LNCAP (cell line): Measurements from ENCODE around the gene CPEB1.

Source experiments
- CTCF ChIP-seq: fragments of 450-650 bp; IDR thresholded peaks from 2 replicates; pipeline ENCODE4 v1.5.1; 2017; ENCODE audit warnings: mild to moderate bottlenecking

CPEB1 gene

GRCh38 chr15:82635798-82636197 lies 11.4 kb downstream of the CPEB1 start:
- TF ChIP-seq CTCF: no peak

- no peak for TF ChIP-seq CTCF
Measured at GRCh38 chr15:82630033-82630432, 17.1 kb downstream of the CPEB1 start.

- TF ChIP-seq CTCF: no peak
Measured at GRCh38 chr15:82625136-82625535, 22.0 kb downstream of the CPEB1 start.

GRCh38 chr15:82624438-82624837 lies 22.7 kb downstream of the CPEB1 start:
- no peak for TF ChIP-seq CTCF

GRCh38 chr15:82624008-82624407 lies 23.2 kb downstream of the CPEB1 start:
- no peak for TF ChIP-seq CTCF

- TF ChIP-seq CTCF: no peak
Measured at GRCh38 chr15:82621970-82622369, 25.2 kb downstream of the CPEB1 start.

- TF ChIP-seq CTCF: no peak
Measured at GRCh38 chr15:82613747-82614146, 33.4 kb downstream of the CPEB1 start.

- TF ChIP-seq CTCF: no peak
Measured at GRCh38 chr15:82611348-82611747, 35.8 kb downstream of the CPEB1 start.
